Measurements from ENCODE around the gene HCN2. TPM values are rescaled to one million over a fixed set of nuclear protein-coding genes. Genes with fewer than 3 reads are reported as not detected.

HCN2 gene
- polyA plus RNA-seq, 1 of the 3 experiments (the other 2 are of a cell fraction) = 5.6 TPM

DNA sequence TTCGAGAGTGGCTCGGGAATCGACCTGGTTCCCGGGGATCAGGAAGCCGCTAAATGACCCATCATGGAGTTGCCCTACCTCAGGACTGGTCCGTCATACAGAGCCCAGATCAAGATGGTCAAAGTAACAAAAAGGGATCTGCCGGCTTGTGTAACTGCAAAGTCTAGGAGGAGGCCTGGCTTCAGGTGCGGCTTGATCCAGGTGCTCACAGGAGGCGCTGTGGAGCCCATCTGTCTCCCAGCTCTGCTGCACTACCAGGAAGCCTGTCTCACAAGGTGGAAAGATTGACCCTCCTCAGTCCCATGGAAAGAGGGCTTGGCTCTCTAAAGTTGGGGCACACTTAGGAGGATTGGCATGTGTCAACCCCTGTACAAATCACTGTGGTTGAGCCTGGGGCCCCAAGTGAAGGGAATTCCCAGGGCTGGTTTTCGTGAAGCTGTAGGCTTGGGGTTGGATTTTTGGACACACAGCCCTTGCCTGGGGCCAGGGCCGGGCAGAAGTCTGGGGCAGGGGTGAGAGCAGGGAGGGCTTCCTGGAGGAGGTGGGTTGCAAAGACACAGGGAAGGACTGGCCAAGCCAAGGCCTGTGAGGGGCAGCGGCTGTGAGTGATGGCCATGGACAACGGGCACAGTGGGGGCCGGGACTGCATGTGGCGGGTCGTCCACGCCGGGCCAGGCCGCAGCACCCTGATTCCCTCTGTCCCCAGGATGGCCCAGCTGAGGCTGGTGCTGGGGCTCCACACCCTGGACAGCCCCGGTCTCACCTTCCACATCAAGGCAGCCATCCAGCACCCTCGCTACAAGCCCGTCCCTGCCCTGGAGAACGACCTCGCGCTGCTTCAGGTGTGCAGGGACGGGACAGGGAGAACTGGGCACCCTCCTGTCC is 41.6 kb upstream of the HCN2 start:
- no peak for DNase-seq
- Histone ChIP-seq H3K4me1 (ENCODE audit: control insufficient read depth in 1 of 2, insufficient read depth in 2 of 2, low read depth in 1 of 2, low read length in 1 of 2) (peaks cover 0 to 4% of the 10 kb centered on the region in 2 experiments; a peak in 1 of 4 replicates), H3K9me2 (no peaks in the 10 kb centered on the region), H4K20me1 (ENCODE audit: insufficient read depth) (no peaks in the 10 kb centered on the region), H3K27ac (ENCODE audit: low read depth in 2 of 2, low read length in 1 of 2) (no peak overlapping the region), H2AFZ (ENCODE audit: low read depth) (no peak overlapping the region), H3K4me3 (ENCODE audit: low read depth in 2 of 2, low read length in 1 of 2) (no peak overlapping the region), H3K9me3 (no peaks in the 10 kb centered on the region), H3F3A (replicated peaks; ENCODE audit: insufficient read depth) (no peaks in the 10 kb centered on the region), H3K79me2 (ENCODE audit: insufficient read depth) (no peaks in the 10 kb centered on the region), H3K9ac (no peak overlapping the region), H3K4me2 (no peak overlapping the region), H3K27me3 (ENCODE audit: insufficient read depth) (no peaks in the 10 kb centered on the region), H3K36me3 (replicated peaks in 1 of 2; ENCODE audit: control insufficient read depth in 1 of 2, insufficient read depth in 2 of 2, low read length in 1 of 2) (no peaks in the 10 kb centered on the region)
- POLR2A ChIA-PET = no interaction called here
- 77% methylated on average over 16 of the region's 26 CpGs for whole genome bisulfite sequencing (ENCODE audit: low lambda C conversion rate)
- CTCF ChIA-PET = interaction anchor here (1.1 to 6.1 kb wide), 4 partner anchors 9 to 80 kb away, joined by 3 to 23 read pairs (median 14); partner anchors contain the start of gene CDC34
- TF ChIP-seq NFIC (IDR thresholded peaks at IDR 0.05; ENCODE audit: borderline replicate concordance) = no peak
- TF ChIP-seq EZH2phosphoT487 (IDR thresholded peaks at IDR 0.05; ENCODE audit: borderline replicate concordance, low read depth) = no peak
- no peak for TF ChIP-seq CTCF (IDR thresholded peaks at IDR 0.05)
- no peak for TF ChIP-seq FOSL2 (IDR thresholded peaks at IDR 0.05; ENCODE audit: borderline replicate concordance, low read depth)
- TF ChIP-seq RXRA (IDR thresholded peaks at IDR 0.05; ENCODE audit: borderline replicate concordance, low read depth) = no peak
- TF ChIP-seq FOXM1 (IDR thresholded peaks at IDR 0.05; ENCODE audit: low read depth) = no peak
- TF ChIP-seq SIN3A (IDR thresholded peaks at IDR 0.05; ENCODE audit: borderline replicate concordance, low read depth, low read length) = no peak
- no peak for TF ChIP-seq MXI1 (IDR thresholded peaks at IDR 0.05; ENCODE audit: low read depth, low read length)
- TF ChIP-seq SMC3 (IDR thresholded peaks at IDR 0.05; ENCODE audit: low read depth, low read length) = no peak
- no peak for TF ChIP-seq JUND (IDR thresholded peaks at IDR 0.05)
- TF ChIP-seq, protein P1, sequence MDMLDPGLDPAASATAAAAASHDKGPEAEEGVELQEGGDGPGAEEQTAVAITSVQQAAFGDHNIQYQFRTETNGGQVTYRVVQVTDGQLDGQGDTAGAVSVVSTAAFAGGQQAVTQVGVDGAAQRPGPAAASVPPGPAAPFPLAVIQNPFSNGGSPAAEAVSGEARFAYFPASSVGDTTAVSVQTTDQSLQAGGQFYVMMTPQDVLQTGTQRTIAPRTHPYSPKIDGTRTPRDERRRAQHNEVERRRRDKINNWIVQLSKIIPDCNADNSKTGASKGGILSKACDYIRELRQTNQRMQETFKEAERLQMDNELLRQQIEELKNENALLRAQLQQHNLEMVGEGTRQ (IDR thresholded peaks at IDR 0.05; ENCODE audit: borderline replicate concordance, low read depth, low read length) = no peak
- TF ChIP-seq GABPA (IDR thresholded peaks at IDR 0.05; ENCODE audit: low read depth) = no peak
- no peak for TF ChIP-seq ELF1 (IDR thresholded peaks at IDR 0.05)
- TF ChIP-seq, protein P2, sequence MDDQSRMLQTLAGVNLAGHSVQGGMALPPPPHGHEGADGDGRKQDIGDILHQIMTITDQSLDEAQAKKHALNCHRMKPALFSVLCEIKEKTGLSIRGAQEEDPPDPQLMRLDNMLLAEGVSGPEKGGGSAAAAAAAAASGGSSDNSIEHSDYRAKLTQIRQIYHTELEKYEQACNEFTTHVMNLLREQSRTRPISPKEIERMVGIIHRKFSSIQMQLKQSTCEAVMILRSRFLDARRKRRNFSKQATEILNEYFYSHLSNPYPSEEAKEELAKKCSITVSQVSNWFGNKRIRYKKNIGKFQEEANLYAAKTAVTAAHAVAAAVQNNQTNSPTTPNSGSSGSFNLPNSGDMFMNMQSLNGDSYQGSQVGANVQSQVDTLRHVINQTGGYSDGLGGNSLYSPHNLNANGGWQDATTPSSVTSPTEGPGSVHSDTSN (IDR thresholded peaks at IDR 0.05) = no peak
